ENCODE results near the gene COL23A1. TPM values are rescaled to one million over a fixed set of nuclear protein-coding genes. Genes with fewer than 3 reads are reported as not detected.

COL23A1 gene
- total RNA-seq, 4 donors from 2014 or later = 0.93 to 4.6 (median 2.4) TPM

GRCh38 chr5:178210073-178210535, 380.1 kb downstream of the COL23A1 start:
- TF ChIP-seq POLR2A (IDR thresholded peaks at IDR 0.05) = no peak
- TF ChIP-seq POLR2AphosphoS5 (IDR thresholded peaks at IDR 0.05) = no peak
- no peak for TF ChIP-seq EP300 (IDR thresholded peaks at IDR 0.05)
- TF ChIP-seq, protein P1, sequence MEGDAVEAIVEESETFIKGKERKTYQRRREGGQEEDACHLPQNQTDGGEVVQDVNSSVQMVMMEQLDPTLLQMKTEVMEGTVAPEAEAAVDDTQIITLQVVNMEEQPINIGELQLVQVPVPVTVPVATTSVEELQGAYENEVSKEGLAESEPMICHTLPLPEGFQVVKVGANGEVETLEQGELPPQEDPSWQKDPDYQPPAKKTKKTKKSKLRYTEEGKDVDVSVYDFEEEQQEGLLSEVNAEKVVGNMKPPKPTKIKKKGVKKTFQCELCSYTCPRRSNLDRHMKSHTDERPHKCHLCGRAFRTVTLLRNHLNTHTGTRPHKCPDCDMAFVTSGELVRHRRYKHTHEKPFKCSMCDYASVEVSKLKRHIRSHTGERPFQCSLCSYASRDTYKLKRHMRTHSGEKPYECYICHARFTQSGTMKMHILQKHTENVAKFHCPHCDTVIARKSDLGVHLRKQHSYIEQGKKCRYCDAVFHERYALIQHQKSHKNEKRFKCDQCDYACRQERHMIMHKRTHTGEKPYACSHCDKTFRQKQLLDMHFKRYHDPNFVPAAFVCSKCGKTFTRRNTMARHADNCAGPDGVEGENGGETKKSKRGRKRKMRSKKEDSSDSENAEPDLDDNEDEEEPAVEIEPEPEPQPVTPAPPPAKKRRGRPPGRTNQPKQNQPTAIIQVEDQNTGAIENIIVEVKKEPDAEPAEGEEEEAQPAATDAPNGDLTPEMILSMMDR (IDR thresholded peaks at IDR 0.05) = no peak

GRCh38 chr5:178209334-178210072, 380.7 kb downstream of the COL23A1 start:
- TF ChIP-seq, protein P1 (IDR thresholded peaks at IDR 0.05) = no peak
- TF ChIP-seq POLR2A (IDR thresholded peaks at IDR 0.05) (no peak), POLR2AphosphoS5 (IDR thresholded peaks at IDR 0.05) (no peak), EP300 (IDR thresholded peaks at IDR 0.05) (no peak)
- no peak overlapping the region for H3K4me3 ChIP-seq
- no peaks in the 10 kb centered on the region for H3K9me3 ChIP-seq
- peaks cover 0 to 38% (median 19%) of the 10 kb centered on the region in 3 donors for H3K4me1 ChIP-seq
- no peaks in the 10 kb centered on the region for H3K27me3 ChIP-seq
- ATAC-seq = no peak
- H3K27ac ChIP-seq = no peak overlapping the region
- peaks cover 0 to 80% of the 10 kb centered on the region in 2 donors for H3K36me3 ChIP-seq
- WGBS, 2 donors (ENCODE audit: low coverage in 1 of 2) = 75 to 78% methylated on average over 8 of the region's 8 CpGs

More at GRCh38 chr5:178210073-178210535, 380.1 kb downstream of the COL23A1 start:
- no peak for ATAC-seq
- Histone ChIP-seq H3K4me3 (no peak overlapping the region), H3K9me3 (no peaks in the 10 kb centered on the region), H3K36me3 (peaks cover 0 to 86% of the 10 kb centered on the region in 2 donors), H3K27ac (no peak overlapping the region), H3K4me1 (peaks cover 0 to 38% (median 19%) of the 10 kb centered on the region in 3 donors), H3K27me3 (no peaks in the 10 kb centered on the region)
- WGBS, 2 donors (ENCODE audit: low coverage in 1 of 2) = 92% methylated on average over 5 of the region's 18 CpGs; no CpG with 5 or more reads in 1 of the 2 donors

- H3K36me3 ChIP-seq = peaks cover 0 to 72% of the 10 kb centered on the region in 2 donors
- no peak overlapping the region for H3K27ac ChIP-seq
- TF ChIP-seq, protein P1 (IDR thresholded peaks at IDR 0.05) = no peak
- no peak for TF ChIP-seq EP300 (IDR thresholded peaks at IDR 0.05)
- no peak for TF ChIP-seq POLR2A (IDR thresholded peaks at IDR 0.05)
- TF ChIP-seq POLR2AphosphoS5 (IDR thresholded peaks at IDR 0.05) = no peak
- 33 to 93% methylated on average over 1 to 2 of the region's 5 CpGs for WGBS, 2 donors (ENCODE audit: low coverage in 1 of 2)
- H3K27me3 ChIP-seq = no peaks in the 10 kb centered on the region
- H3K9me3 ChIP-seq = no peaks in the 10 kb centered on the region
- no peak overlapping the region for H3K4me3 ChIP-seq
- ATAC-seq = no peak
- H3K4me1 ChIP-seq = peaks cover 0 to 41% (median 19%) of the 10 kb centered on the region in 3 donors
Measured at GRCh38 chr5:178208540-178209227, 381.5 kb downstream of the COL23A1 start.

GRCh38 chr5:178207917-178208280, 382.3 kb downstream of the COL23A1 start:
- Histone ChIP-seq H3K27ac (no peak overlapping the region), H3K4me1 (peaks cover 0 to 41% (median 19%) of the 10 kb centered on the region in 3 donors), H3K27me3 (no peaks in the 10 kb centered on the region), H3K36me3 (peaks cover 0 to 64% of the 10 kb centered on the region in 2 donors), H3K9me3 (no peaks in the 10 kb centered on the region), H3K4me3 (no peak overlapping the region)
- TF ChIP-seq EP300 (IDR thresholded peaks at IDR 0.05) = no peak
- ATAC-seq = no peak
- WGBS, 2 donors (ENCODE audit: low coverage in 1 of 2) = no CpG with 5 or more reads among the region's 1 CpG

- no peaks in the 10 kb centered on the region for H3K27me3 ChIP-seq
- peaks cover 0 to 58% of the 10 kb centered on the region in 2 donors for H3K36me3 ChIP-seq
- WGBS, 2 donors (ENCODE audit: low coverage in 1 of 2) = 67 to 89% methylated on average over 3 of the region's 5 CpGs
- no peak overlapping the region for H3K4me3 ChIP-seq
- TF ChIP-seq EP300 (IDR thresholded peaks at IDR 0.05) (no peak), POLR2AphosphoS5 (IDR thresholded peaks at IDR 0.05) (no peak), POLR2A (IDR thresholded peaks at IDR 0.05) (no peak)
- TF ChIP-seq, protein P1 (IDR thresholded peaks at IDR 0.05) = no peak
- no peaks in the 10 kb centered on the region for H3K9me3 ChIP-seq
- ATAC-seq = no peak
- peaks cover 0 to 41% (median 19%) of the 10 kb centered on the region in 3 donors for H3K4me1 ChIP-seq
- H3K27ac ChIP-seq = peak overlapping the region in 3 of 4 donors; percentile 49 to 99 (median 96)
Measured at GRCh38 chr5:178207183-178207916, 382.8 kb downstream of the COL23A1 start.

Data from gastroesophageal sphincter (tissue), 4 donors.